ENCODE results near the gene FXYD5. TPM values are rescaled to one million over a fixed set of nuclear protein-coding genes. Genes with fewer than 3 reads are reported as not detected.
"Not testable (repeated sequence)": the region's sequence is repeated elsewhere in the genome, so short reads cannot be mapped to it uniquely, and the experiment has no call there.

The FXYD5 gene
- total and polyA plus RNA-seq, 7 experiments from 2014 or later = 362 to 575 (median 407) TPM

GRCh38 chr19:35146746-35147459 lies 7.6 kb upstream of the FXYD5 start:
- Mint-ChIP-seq H3K9me3 (peaks cover 0 to 1% (median 0%) of the 10 kb centered on the region in 11 donors), H3K4me3 (no peak overlapping the region), H3K4me1 (peaks cover 25 to 36% (median 27%) of the 10 kb centered on the region in 7 donors), H3K27ac (peak overlapping the region in 6 of 9 donors; percentile 15 to 48 (median 24)), H3K27me3 (peaks cover 0 to 17% (median 0%) of the 10 kb centered on the region in 5 donors), H3K36me3 (peaks cover 0 to 3% (median 0%) of the 10 kb centered on the region in 5 donors)
- H3K27ac ChIP-seq (ENCODE audit: low read depth, low read length) = no peak overlapping the region
- CTCF ChIA-PET = no interaction called here
- no peaks in the 10 kb centered on the region for H3K36me3 ChIP-seq (ENCODE audit: control insufficient read depth in 2 of 3, insufficient read depth in 3 of 3, low read length in 3 of 3)
- POLR2A ChIA-PET = interaction anchor here (0.9 to 2.4 kb wide), 3 partner anchors 15 to 94 kb away, joined by 3 to 8 read pairs (median 3); no protein-coding TSS in a partner anchor
- H3K9me3 ChIP-seq (ENCODE audit: control insufficient read depth in 2 of 3, low read length in 3 of 3) = no peaks in the 10 kb centered on the region
- no peaks in the 10 kb centered on the region for H3K27me3 ChIP-seq (ENCODE audit: control insufficient read depth in 2 of 2, insufficient read depth in 2 of 2, low read length in 2 of 2)
- H3K4me1 ChIP-seq (ENCODE audit: control insufficient read depth in 2 of 2, insufficient read depth in 2 of 2, low read length in 2 of 2) = peaks cover 19 to 21% of the 10 kb centered on the region in 2 donors
- peak; percentile 23 for ATAC-seq
- H3K4me3 ChIP-seq (ENCODE audit: low read length) = no peak overlapping the region
- no peak for DNase-seq
- intact Hi-C loops (cut with micrococcal nuclease) = loop anchor here in 1 of 2 donors (10.0 kb wide), 2 partner anchors 198 to 318 kb away; partner anchors contain the start of gene FFAR1

GRCh38 chr19:35149463-35149862 lies 5.1 kb upstream of the FXYD5 start:
- no peak for ATAC-seq
- CTCF ChIA-PET = interaction anchor here (0.6 to 1.2 kb wide), 2 partner anchors 66 to 1273 kb away, joined by 3 to 5 read pairs; no protein-coding TSS in a partner anchor
- H3K27me3 Mint-ChIP-seq = peaks cover 0 to 12% (median 0%) of the 10 kb centered on the region in 5 donors

GRCh38 chr19:35150445-35150844 lies 4.1 kb upstream of the FXYD5 start:
- intact Hi-C loops (cut with micrococcal nuclease) = no loop called here
- DNase-seq (no peak), ATAC-seq (no peak)
- no peak overlapping the region for H3K27ac ChIP-seq (ENCODE audit: low read depth, low read length)
- peaks cover 0 to 1% (median 0%) of the 10 kb centered on the region in 11 donors for H3K9me3 Mint-ChIP-seq
- CTCF ChIA-PET = no interaction called here
- H3K36me3 ChIP-seq (ENCODE audit: control insufficient read depth in 2 of 3, insufficient read depth in 3 of 3, low read length in 3 of 3) = peaks cover 0 to 10% (median 0%) of the 10 kb centered on the region in 3 experiments
- no peak overlapping the region for H3K4me3 Mint-ChIP-seq
- H3K27ac Mint-ChIP-seq = peak overlapping the region in 6 of 9 donors; percentile 14 to 79 (median 36)
- H3K4me1 ChIP-seq (ENCODE audit: control insufficient read depth in 2 of 2, insufficient read depth in 2 of 2, low read length in 2 of 2) = peaks cover 5 to 6% of the 10 kb centered on the region in 2 donors
- H3K4me1 Mint-ChIP-seq = peaks cover 17 to 26% (median 19%) of the 10 kb centered on the region in 7 donors
- no peak overlapping the region for H3K4me3 ChIP-seq (ENCODE audit: low read length)
- H3K27me3 ChIP-seq (ENCODE audit: control insufficient read depth in 2 of 2, insufficient read depth in 2 of 2, low read length in 2 of 2) = no peaks in the 10 kb centered on the region
- peaks cover 0 to 4% (median 3%) of the 10 kb centered on the region in 5 donors for H3K36me3 Mint-ChIP-seq
- POLR2A ChIA-PET = interaction anchor here (1.6 kb wide), 1 partner anchor 56 kb away, joined by 4 read pairs; no protein-coding TSS in a partner anchor
- no peaks in the 10 kb centered on the region for H3K9me3 ChIP-seq (ENCODE audit: control insufficient read depth in 2 of 3, low read length in 3 of 3)
- peaks cover 0 to 5% (median 0%) of the 10 kb centered on the region in 5 donors for H3K27me3 Mint-ChIP-seq

More at GRCh38 chr19:35149463-35149862, 5.1 kb upstream of the FXYD5 start:
- no peak overlapping the region for H3K4me3 Mint-ChIP-seq
- DNase-seq = no peak
- H3K36me3 Mint-ChIP-seq = peaks cover 0 to 3% (median 0%) of the 10 kb centered on the region in 5 donors
- POLR2A ChIA-PET = interaction anchor here (1.1 to 1.6 kb wide), 3 partner anchors 17 to 91 kb away, joined by 3 to 4 read pairs (median 3); no protein-coding TSS in a partner anchor
- intact Hi-C loops (cut with micrococcal nuclease) = loop anchor here in 1 of 2 donors (10.0 kb wide), 2 partner anchors 195 to 315 kb away; partner anchors contain the start of gene FFAR1
- H3K4me1 Mint-ChIP-seq = peaks cover 27 to 34% (median 28%) of the 10 kb centered on the region in 7 donors
- H3K4me1 ChIP-seq (ENCODE audit: control insufficient read depth in 2 of 2, insufficient read depth in 2 of 2, low read length in 2 of 2) = peaks cover 6 to 13% of the 10 kb centered on the region in 2 donors
- H3K27me3 ChIP-seq (ENCODE audit: control insufficient read depth in 2 of 2, insufficient read depth in 2 of 2, low read length in 2 of 2) = no peaks in the 10 kb centered on the region
- H3K27ac Mint-ChIP-seq = peak overlapping the region in 3 of 9 donors; percentile 25 to 60 (median 42)
- H3K9me3 ChIP-seq (ENCODE audit: control insufficient read depth in 2 of 3, low read length in 3 of 3) = no peaks in the 10 kb centered on the region
- H3K9me3 Mint-ChIP-seq = peaks cover 0 to 1% (median 0%) of the 10 kb centered on the region in 11 donors
- no peak overlapping the region for H3K27ac ChIP-seq (ENCODE audit: low read depth, low read length)
- H3K36me3 ChIP-seq (ENCODE audit: control insufficient read depth in 2 of 3, insufficient read depth in 3 of 3, low read length in 3 of 3) = peaks cover 0 to 3% (median 0%) of the 10 kb centered on the region in 3 experiments
- H3K4me3 ChIP-seq (ENCODE audit: low read length) = no peak overlapping the region

- ChIA-PET CTCF (interaction anchor here (0.9 to 1.0 kb wide), 2 partner anchors 9 to 14 kb away, joined by 3 to 4 read pairs; partner anchors contain the start of gene FXYD7), POLR2A (interaction anchor here (1.1 to 6.1 kb wide), 4 partner anchors 8 to 93 kb away, joined by 3 to 74 read pairs (median 29); partner anchors contain the start of gene FXYD7)
- Mint-ChIP-seq H3K4me1 (peaks cover 25 to 35% (median 25%) of the 10 kb centered on the region in 7 donors), H3K9me3 (peaks cover 0 to 1% (median 0%) of the 10 kb centered on the region in 11 donors), H3K4me3 (no peak overlapping the region), H3K36me3 (peaks cover 4 to 12% (median 7%) of the 10 kb centered on the region in 5 donors), H3K27ac (peak overlapping the region in 2 of 9 donors; percentile 46 to 48), H3K27me3 (peaks cover 0 to 5% (median 0%) of the 10 kb centered on the region in 5 donors)
- no peak overlapping the region for H3K4me3 ChIP-seq (ENCODE audit: low read length)
- DNase-seq = no peak
- peaks cover 12 to 14% of the 10 kb centered on the region in 2 donors for H3K4me1 ChIP-seq (ENCODE audit: control insufficient read depth in 2 of 2, insufficient read depth in 2 of 2, low read length in 2 of 2)
- no peak overlapping the region for H3K27ac ChIP-seq (ENCODE audit: low read depth, low read length)
- peaks cover 0 to 10% (median 0%) of the 10 kb centered on the region in 3 experiments for H3K36me3 ChIP-seq (ENCODE audit: control insufficient read depth in 2 of 3, insufficient read depth in 3 of 3, low read length in 3 of 3)
- H3K27me3 ChIP-seq (ENCODE audit: control insufficient read depth in 2 of 2, insufficient read depth in 2 of 2, low read length in 2 of 2) = no peaks in the 10 kb centered on the region
- no peak for ATAC-seq
- intact Hi-C loops (cut with micrococcal nuclease) = no loop called here
- no peaks in the 10 kb centered on the region for H3K9me3 ChIP-seq (ENCODE audit: control insufficient read depth in 2 of 3, low read length in 3 of 3)
Observed at GRCh38 chr19:35151273-35152065, 3.1 kb upstream of the FXYD5 start.

GRCh38 chr19:35153129-35153522 lies 1.4 kb upstream of the FXYD5 start:
- intact Hi-C loops (cut with micrococcal nuclease) = loop anchor here (1.0 kb wide), 2 partner anchors 10 to 39 kb away; partner anchors contain the start of gene FXYD7 (in 1 of the 2)
- H3K4me1 Mint-ChIP-seq = peaks cover 38 to 50% (median 42%) of the 10 kb centered on the region in 7 donors

More at GRCh38 chr19:35153129-35153522, 1.4 kb upstream of the FXYD5 start:
- H3K27me3 ChIP-seq (ENCODE audit: control insufficient read depth in 2 of 2, insufficient read depth in 2 of 2, low read length in 2 of 2); H3K27me3 Mint-ChIP-seq; H3K9me3 ChIP-seq (ENCODE audit: control insufficient read depth in 2 of 3, low read length in 3 of 3); DNase-seq; H3K27ac ChIP-seq (ENCODE audit: low read depth, low read length); ATAC-seq; H3K9me3 Mint-ChIP-seq: not testable (repeated sequence)
- Mint-ChIP-seq H3K36me3 (peaks cover 4 to 20% (median 18%) of the 10 kb centered on the region in 5 donors), H3K4me3 (peak overlapping the region; percentile 73 to 100 (median 99)), H3K27ac (peak overlapping the region; percentile 35 to 99 (median 98))
- H3K4me3 ChIP-seq (ENCODE audit: low read length) = peak overlapping the region; percentile 93
- H3K4me1 ChIP-seq (ENCODE audit: control insufficient read depth in 2 of 2, insufficient read depth in 2 of 2, low read length in 2 of 2) = peaks cover 18 to 29% of the 10 kb centered on the region in 2 donors
- H3K36me3 ChIP-seq (ENCODE audit: control insufficient read depth in 2 of 3, insufficient read depth in 3 of 3, low read length in 3 of 3) = peaks cover 10 to 24% (median 11%) of the 10 kb centered on the region in 3 experiments
- POLR2A ChIA-PET = interaction anchor here (1.0 to 6.1 kb wide), 11 partner anchors 10 to 310 kb away, joined by 3 to 74 read pairs (median 6); partner anchors contain the start of gene FXYD7
- CTCF ChIA-PET = interaction anchor here (0.6 to 2.8 kb wide), 9 partner anchors 9 to 81 kb away, joined by 3 to 45 read pairs (median 5); partner anchors contain the start of gene FXYD7

Measured in naive thymus-derived CD4-positive, alpha-beta T cell (primary cell).